ENCODE results near the gene ZBTB6.

The ZBTB6 gene, protein sequence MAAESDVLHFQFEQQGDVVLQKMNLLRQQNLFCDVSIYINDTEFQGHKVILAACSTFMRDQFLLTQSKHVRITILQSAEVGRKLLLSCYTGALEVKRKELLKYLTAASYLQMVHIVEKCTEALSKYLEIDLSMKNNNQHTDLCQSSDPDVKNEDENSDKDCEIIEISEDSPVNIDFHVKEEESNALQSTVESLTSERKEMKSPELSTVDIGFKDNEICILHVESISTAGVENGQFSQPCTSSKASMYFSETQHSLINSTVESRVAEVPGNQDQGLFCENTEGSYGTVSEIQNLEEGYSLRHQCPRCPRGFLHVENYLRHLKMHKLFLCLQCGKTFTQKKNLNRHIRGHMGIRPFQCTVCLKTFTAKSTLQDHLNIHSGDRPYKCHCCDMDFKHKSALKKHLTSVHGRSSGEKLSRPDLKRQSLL

DNA sequence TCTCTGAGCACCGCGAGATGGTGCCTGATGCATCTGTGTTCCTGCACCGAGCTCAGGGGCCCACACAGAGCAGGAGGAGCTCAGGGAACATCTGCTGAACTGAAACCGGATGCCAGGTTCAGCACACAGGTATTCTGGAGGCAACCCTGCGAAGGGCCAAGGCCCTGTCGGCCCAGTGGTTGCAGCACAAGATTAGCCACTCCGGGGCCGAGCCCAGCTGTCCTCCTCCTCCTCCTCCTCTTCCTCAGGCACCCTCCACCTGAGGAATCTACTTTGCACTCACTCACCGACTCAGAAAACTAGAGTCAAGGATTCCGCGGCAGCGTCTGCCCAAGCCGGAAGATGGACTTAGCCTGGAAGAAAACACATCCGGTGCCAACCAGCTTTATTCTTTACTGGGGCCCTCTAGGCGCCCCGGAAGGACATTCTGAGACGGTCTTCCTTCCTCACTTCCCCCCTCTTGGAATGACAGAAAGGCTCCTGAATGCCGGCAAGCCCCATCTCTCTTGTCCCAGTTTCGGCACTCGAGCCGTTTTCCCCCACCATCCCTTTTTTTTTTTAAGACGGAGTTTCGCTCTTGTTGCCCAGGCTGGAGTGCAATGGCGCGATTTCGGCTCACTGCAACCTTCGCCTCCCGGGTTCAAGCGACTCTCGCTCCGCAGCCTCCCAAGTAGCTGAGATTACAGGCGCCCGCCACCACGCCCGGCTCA lies at the start of gene ZBTB6:
ZBTB6 (minus strand) TSS at position 360 of the 710 bp plus-strand sequence. CDS start 1,251 bp downstream, outside the sequence.
- peak within 1 kb of the TSS; percentile 83 for H3K27ac ChIP-seq
- no peaks in the 10 kb centered on the region for H3K9me3 ChIP-seq
- peaks cover 10% of the 10 kb centered on the region for H3K36me3 ChIP-seq
- H3K4me1 ChIP-seq (ENCODE audit: control insufficient read depth in 1 of 2, insufficient read depth in 1 of 2, low read depth in 1 of 2, low read length in 1 of 2), result peaks cover 13 to 15% of the 10 kb centered on the region in 2 experiments
- TF ChIP-seq, protein P1, sequence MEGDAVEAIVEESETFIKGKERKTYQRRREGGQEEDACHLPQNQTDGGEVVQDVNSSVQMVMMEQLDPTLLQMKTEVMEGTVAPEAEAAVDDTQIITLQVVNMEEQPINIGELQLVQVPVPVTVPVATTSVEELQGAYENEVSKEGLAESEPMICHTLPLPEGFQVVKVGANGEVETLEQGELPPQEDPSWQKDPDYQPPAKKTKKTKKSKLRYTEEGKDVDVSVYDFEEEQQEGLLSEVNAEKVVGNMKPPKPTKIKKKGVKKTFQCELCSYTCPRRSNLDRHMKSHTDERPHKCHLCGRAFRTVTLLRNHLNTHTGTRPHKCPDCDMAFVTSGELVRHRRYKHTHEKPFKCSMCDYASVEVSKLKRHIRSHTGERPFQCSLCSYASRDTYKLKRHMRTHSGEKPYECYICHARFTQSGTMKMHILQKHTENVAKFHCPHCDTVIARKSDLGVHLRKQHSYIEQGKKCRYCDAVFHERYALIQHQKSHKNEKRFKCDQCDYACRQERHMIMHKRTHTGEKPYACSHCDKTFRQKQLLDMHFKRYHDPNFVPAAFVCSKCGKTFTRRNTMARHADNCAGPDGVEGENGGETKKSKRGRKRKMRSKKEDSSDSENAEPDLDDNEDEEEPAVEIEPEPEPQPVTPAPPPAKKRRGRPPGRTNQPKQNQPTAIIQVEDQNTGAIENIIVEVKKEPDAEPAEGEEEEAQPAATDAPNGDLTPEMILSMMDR (IDR thresholded peaks at IDR 0.05), result no peak
- H3K4me3 ChIP-seq (ENCODE audit: low read depth in 1 of 2, low read length in 1 of 2), result peak within 1 kb of the TSS; percentile 74 to 94
- no peaks in the 10 kb centered on the region for H3K27me3 ChIP-seq

DNA sequence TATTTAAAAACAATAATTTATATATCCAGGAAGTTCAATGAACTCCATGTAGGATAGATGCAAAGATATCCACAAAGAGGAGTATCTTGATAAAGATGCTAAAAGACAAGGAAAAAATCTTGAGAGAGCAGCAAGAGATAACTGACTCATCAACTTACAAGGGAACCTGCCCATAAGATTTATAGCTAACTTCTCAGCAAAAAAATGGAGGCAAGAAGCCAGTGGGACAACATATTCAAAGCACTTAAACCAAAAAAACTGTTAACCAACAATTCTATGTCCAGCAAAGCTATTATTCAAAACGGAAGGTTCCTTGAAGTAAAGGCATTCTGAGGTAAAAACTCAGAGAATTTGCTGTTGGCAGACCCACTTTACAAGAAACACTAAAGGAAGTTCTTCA lies 48.0 kb upstream of the ZBTB6 start:
- H3K27me3 ChIP-seq, result no peaks in the 10 kb centered on the region
- no peak overlapping the region for H3K4me3 ChIP-seq (ENCODE audit: low read depth in 1 of 2, low read length in 1 of 2)
- H3K27ac ChIP-seq, result no peak overlapping the region
- H3K9me3 ChIP-seq, result no peaks in the 10 kb centered on the region
- TF ChIP-seq, protein P1 (IDR thresholded peaks at IDR 0.05), result no peak
- H3K36me3 ChIP-seq, result no peaks in the 10 kb centered on the region
- no peaks in the 10 kb centered on the region for H3K4me1 ChIP-seq (ENCODE audit: control insufficient read depth in 1 of 2, insufficient read depth in 1 of 2, low read depth in 1 of 2, low read length in 1 of 2)

DNA sequence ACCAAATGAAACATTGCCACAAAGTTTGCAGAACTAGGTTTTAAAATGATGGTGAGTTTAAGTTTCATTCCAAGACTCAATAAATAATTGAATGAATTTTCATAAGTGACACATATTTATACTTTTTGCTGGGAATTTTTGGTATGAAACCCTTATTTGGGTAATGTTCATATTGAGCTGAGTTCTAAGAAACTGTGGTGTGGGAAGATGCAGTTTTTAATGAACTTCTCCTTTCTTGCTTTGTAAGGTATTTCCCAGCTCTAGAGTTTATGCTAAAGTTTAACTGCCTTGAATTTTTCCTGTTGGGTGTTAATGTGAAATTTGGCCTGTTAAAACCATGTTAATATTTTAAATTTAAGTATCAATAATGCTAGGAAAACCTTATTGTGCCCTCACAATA lies 42.8 kb upstream of the ZBTB6 start:
- no peak overlapping the region for H3K4me3 ChIP-seq (ENCODE audit: low read depth in 1 of 2, low read length in 1 of 2)
- TF ChIP-seq, protein P1 (IDR thresholded peaks at IDR 0.05), result no peak
- no peaks in the 10 kb centered on the region for H3K9me3 ChIP-seq
- no peaks in the 10 kb centered on the region for H3K27me3 ChIP-seq
- H3K27ac ChIP-seq, result no peak overlapping the region
- H3K4me1 ChIP-seq (ENCODE audit: control insufficient read depth in 1 of 2, insufficient read depth in 1 of 2, low read depth in 1 of 2, low read length in 1 of 2), result peaks cover 0 to 9% of the 10 kb centered on the region in 2 experiments
- H3K36me3 ChIP-seq, result no peaks in the 10 kb centered on the region

DNA sequence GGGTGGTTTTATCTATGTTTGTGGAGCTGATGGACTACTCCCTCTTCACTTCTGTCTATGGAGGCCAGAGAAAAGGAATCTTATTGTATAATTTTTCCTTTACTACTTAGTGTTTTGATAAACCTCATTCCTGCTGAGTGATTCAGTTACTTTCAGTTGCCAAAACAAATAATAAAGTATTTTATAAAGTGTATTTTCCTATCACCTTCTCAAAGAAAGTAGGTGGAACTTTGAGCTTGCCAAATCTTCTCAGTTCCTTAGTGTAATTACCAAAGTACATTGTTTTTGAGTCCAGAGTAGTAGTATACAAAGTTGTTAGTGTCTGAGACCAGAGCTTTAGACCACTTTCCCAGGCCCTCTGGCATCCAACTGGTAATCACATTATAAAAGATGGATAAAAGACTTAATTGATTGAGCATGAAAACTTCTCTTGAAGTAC lies 41.1 kb upstream of the ZBTB6 start:
- H3K27ac ChIP-seq, result no peak overlapping the region
- H3K36me3 ChIP-seq, result no peaks in the 10 kb centered on the region
- H3K9me3 ChIP-seq, result no peaks in the 10 kb centered on the region
- no peaks in the 10 kb centered on the region for H3K27me3 ChIP-seq
- H3K4me1 ChIP-seq (ENCODE audit: control insufficient read depth in 1 of 2, insufficient read depth in 1 of 2, low read depth in 1 of 2, low read length in 1 of 2), result peaks cover 0 to 9% of the 10 kb centered on the region in 2 experiments
- no peak overlapping the region for H3K4me3 ChIP-seq (ENCODE audit: low read depth in 1 of 2, low read length in 1 of 2)
- TF ChIP-seq, protein P1 (IDR thresholded peaks at IDR 0.05), result no peak

DNA sequence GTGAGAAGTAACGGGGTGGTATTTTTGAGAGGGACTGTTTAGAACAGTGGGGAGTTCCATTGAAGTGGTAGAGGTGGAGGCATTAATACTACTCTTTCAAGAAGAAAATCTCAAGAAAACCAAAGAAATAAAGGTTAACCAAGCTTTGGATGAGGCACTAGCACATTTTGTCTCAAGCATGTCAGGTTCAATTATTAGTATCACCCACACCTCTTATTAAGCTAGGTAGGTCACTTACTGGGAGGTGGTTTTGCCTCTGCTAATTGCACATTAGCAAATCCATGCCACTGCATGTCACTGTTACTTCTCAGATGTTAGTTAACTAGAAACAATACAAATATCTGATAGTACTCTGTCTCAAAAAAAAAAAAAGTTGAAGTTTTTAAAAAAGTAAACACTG lies 37.9 kb upstream of the ZBTB6 start:
- Histone ChIP-seq H3K4me3 (ENCODE audit: low read depth in 1 of 2, low read length in 1 of 2) (no peak overlapping the region), H3K4me1 (ENCODE audit: control insufficient read depth in 1 of 2, insufficient read depth in 1 of 2, low read depth in 1 of 2, low read length in 1 of 2) (peaks cover 0 to 9% of the 10 kb centered on the region in 2 experiments), H3K27ac (no peak overlapping the region), H3K9me3 (no peaks in the 10 kb centered on the region), H3K36me3 (no peaks in the 10 kb centered on the region), H3K27me3 (no peaks in the 10 kb centered on the region)
- TF ChIP-seq, protein P1 (IDR thresholded peaks at IDR 0.05), result no peak

Measured in neutrophil (primary cell).